GM23338 (cell line): ENCODE results near the gene SPN. TPM values are rescaled to one million over a fixed set of nuclear protein-coding genes. Genes with fewer than 3 reads are reported as not detected.

ENCODE experiments used
- ATAC-seq: fragments of 200-7000 bp; cut with Tn5 transposase; 3 replicates; pipeline ENCODE4 v1.9.1; 2020
- DNase-seq: peaks from one replicate; pipeline ENCODE4 v3.0.0-alpha.2; 2015; ENCODE audit warnings: low spot score
- H2AFZ ChIP-seq: fragments of 200-600 bp; sonication (generic); 2 replicates; pipeline ENCODE4 v1.8.0; 2016; ENCODE audit warnings: antibody characterized with exemption, mild to moderate bottlenecking, moderate library complexity
- H3F3A ChIP-seq: fragments of 200-600 bp; sonication (generic); replicated peaks from 2 replicates; pipeline ENCODE4 v1.8.0; 2017; ENCODE audit warnings: antibody characterized with exemption, mixed run types, low read depth
- H3K27ac ChIP-seq: fragments of 200-600 bp; sonication (generic); 2 replicates; pipeline ENCODE4 v1.6.1; 2016; ENCODE audit warnings: low read depth
- H3K27me3 ChIP-seq: fragments of 200-600 bp; sonication (generic); 2 replicates; pipeline ENCODE4 v1.8.0; 2016; ENCODE audit warnings: mild to moderate bottlenecking, mixed run types, moderate library complexity; ENCODE audit not compliant: insufficient read depth
- H3K36me3 ChIP-seq: fragments of 200-600 bp; sonication (generic); 2 replicates; pipeline ENCODE4 v1.8.0; 2016; ENCODE audit warnings: mild to moderate bottlenecking; ENCODE audit not compliant: insufficient read depth
- H3K4me1 ChIP-seq: fragments of 200-600 bp; sonication (generic); 2 replicates; pipeline ENCODE4 v1.8.0; 2016; ENCODE audit warnings: mild to moderate bottlenecking, moderate library complexity; ENCODE audit not compliant: insufficient read depth
- H3K4me2 ChIP-seq: fragments of 200-600 bp; sonication (generic); 2 replicates; pipeline ENCODE4 v1.7.1; 2017; ENCODE audit warnings: mixed run types
- H3K4me3 ChIP-seq: fragments of 200-600 bp; sonication (generic); 2 replicates; pipeline ENCODE4 v1.6.1; 2016; ENCODE audit warnings: mixed run types
- H3K79me2 ChIP-seq: fragments of 200-600 bp; sonication (generic); replicated peaks from 2 replicates; pipeline ENCODE4 v1.8.0; 2017; ENCODE audit warnings: mild to moderate bottlenecking; ENCODE audit not compliant: insufficient read depth
- H3K9me2 ChIP-seq: fragments of 200-600 bp; sonication (generic); 2 replicates; pipeline ENCODE4 v1.8.0; 2017; ENCODE audit not compliant: insufficient read depth
- H4K20me1 ChIP-seq: fragments of 200-600 bp; sonication (generic); replicated peaks from 2 replicates; pipeline ENCODE4 v1.8.0; 2017; ENCODE audit warnings: mild to moderate bottlenecking; ENCODE audit not compliant: insufficient read depth
- H3K27ac Mint-ChIP-seq: 2 replicates; pipeline ENCODE4 v1.8.0; 2020; ENCODE audit warnings: inconsistent platforms, mild to moderate bottlenecking, moderate library complexity, mixed read lengths
- H3K27me3 Mint-ChIP-seq: 3 replicates; pipeline ENCODE4 v1.8.0; 2022; ENCODE audit warnings: low read depth, mild to moderate bottlenecking, moderate library complexity, mixed read lengths, inconsistent platforms; ENCODE audit not compliant: insufficient read depth, poor library complexity
- H3K36me3 Mint-ChIP-seq: 3 replicates; pipeline ENCODE4 v1.8.0; 2021; ENCODE audit warnings: low read depth, mild to moderate bottlenecking, inconsistent platforms, moderate library complexity, mixed read lengths
- H3K4me1 Mint-ChIP-seq: 3 replicates; pipeline ENCODE4 v1.8.0; 2020; ENCODE audit warnings: mild to moderate bottlenecking, inconsistent platforms, mixed read lengths
- H3K4me3 Mint-ChIP-seq: 3 replicates; pipeline ENCODE4 v1.8.0; 2021; ENCODE audit warnings: moderate library complexity, mild to moderate bottlenecking, inconsistent platforms, mixed read lengths
- H3K9me3 Mint-ChIP-seq: 3 replicates; pipeline ENCODE4 v1.8.0; 2020; ENCODE audit warnings: moderate library complexity, mild to moderate bottlenecking, inconsistent platforms, mixed read lengths
- CREB1 ChIP-seq: fragments of 250-450 bp; sonication (Bioruptor Pico); IDR thresholded peaks from 2 replicates; pipeline ENCODE4 v1.5.0; 2020; ENCODE audit warnings: low read depth, mild to moderate bottlenecking, moderate library complexity
- CTCF ChIP-seq, 2 experiments: fragments of 200-600 bp in 1 of 2; sonication (generic) in 1 of 2; conservative IDR thresholded peaks; 2 replicates each; pipeline versions ENCODE4 v1.5.1 to v1.6.1; 2016 to 2017; ENCODE audit warnings: antibody characterized with exemption in 2 of 2, low read depth in 2 of 2, mild to moderate bottlenecking in 2 of 2, moderate library complexity in 1 of 2
- EZH2 ChIP-seq: fragments of 200-600 bp; sonication (generic); IDR thresholded peaks from one replicate; pipeline ENCODE4 v1.8.0; 2017; ENCODE audit warnings: antibody characterized with exemption, mild to moderate bottlenecking, low read depth; ENCODE audit not compliant: unreplicated experiment
- EZH2phosphoT487 ChIP-seq: fragments of 200-600 bp; sonication (generic); IDR thresholded peaks from one replicate; pipeline ENCODE4 v1.8.1; 2018; ENCODE audit warnings: antibody characterized with exemption; ENCODE audit not compliant: unreplicated experiment
- ZNF114 ChIP-seq: fragments of 250-450 bp; sonication (Bioruptor Pico); IDR thresholded peaks from 2 replicates; pipeline ENCODE4 v1.5.0; 2020; ENCODE audit warnings: mild to moderate bottlenecking, moderate library complexity
- long read RNA-seq: library from polyadenylated mRNA; unstranded; transcript quantifications from one replicate; pipeline ENCODE4 v2.0.0, GENCODE V29; 2020; ENCODE audit not compliant: unreplicated experiment
- polyA plus RNA-seq: library from polyadenylated mRNA; unstranded; fragments of >200 nt; fragmentation: Nextera tagmentation; extraction: Ambion mirVana; gene quantifications from 2 replicates; pipeline ENCODE4 v1.2.1, GENCODE V29; 2016
- total RNA-seq: library from RNA; depleted of rRNA; stranded (reverse); fragments of >200 nt; shearing (Covaris generic); gene quantifications from 2 replicates; pipeline ENCODE4 v1.2.3, GENCODE V29; 2014; rRNA removed
- TF ChIP-seq, protein P1 (sequence below): IDR thresholded peaks from 2 replicates; pipeline ENCODE4 v1.6.1; 2016; ENCODE audit warnings: antibody characterized with exemption
- TF ChIP-seq, protein P2 (sequence below): fragments of 250-450 bp; sonication (Bioruptor Pico); IDR thresholded peaks from 2 replicates; pipeline ENCODE4 v1.5.0; 2020; ENCODE audit warnings: mild to moderate bottlenecking, moderate library complexity

Gene SPN
- total RNA-seq (2.1 and 2.3 TPM in 2 replicates), polyA plus RNA-seq (0.52 and 0.82 TPM in 2 replicates)
- long read RNA-seq = 0 reads

DNA sequence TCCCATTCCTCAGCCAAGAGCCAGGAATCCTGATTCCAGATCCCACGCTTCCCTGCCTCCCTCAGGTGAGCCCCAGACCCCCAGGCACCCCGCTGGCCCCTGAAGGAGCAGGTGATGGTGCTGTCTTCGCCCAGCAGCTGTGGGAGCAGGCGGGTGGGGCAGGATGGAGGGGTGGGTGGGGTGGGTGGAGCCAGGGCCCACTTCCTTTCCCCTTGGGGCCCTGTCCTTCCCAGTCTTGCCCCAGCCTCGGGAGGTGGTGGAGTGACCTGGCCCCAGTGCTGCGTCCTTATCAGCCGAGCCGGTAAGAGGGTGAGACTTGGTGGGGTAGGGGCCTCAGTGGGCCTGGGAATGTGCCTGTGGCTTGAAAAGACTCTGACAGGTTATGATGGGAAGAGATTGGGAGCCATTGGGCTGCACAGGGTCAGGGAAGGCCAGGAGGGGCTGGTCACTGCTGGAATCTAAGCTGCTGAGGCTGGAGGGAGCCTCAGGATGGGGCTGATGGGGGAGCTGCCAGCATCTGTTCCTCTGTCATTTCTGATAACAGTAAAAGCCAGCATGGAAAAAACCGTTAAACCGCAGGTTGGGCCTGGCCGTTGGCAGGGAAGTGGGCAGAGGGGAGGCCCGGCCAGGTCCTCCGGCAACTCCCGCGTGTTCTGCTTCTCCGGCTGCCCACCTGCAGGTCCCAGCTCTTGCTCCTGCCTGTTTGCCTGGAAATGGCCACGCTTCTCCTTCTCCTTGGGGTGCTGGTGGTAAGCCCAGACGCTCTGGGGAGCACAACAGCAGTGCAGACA, at the start of gene SPN:
Gene SPN, plus strand, starts transcription at position 232 of the 791 bp plus-strand sequence. Its CDS starts 482 bp downstream, at position 714.
- Mint-ChIP-seq H3K27me3 (peaks cover 16% of the 10 kb centered on the region), H3K4me3 (no peak within 1 kb of the TSS; the same call in 2 of the 3 replicates), H3K9me3 (no peaks in the 10 kb centered on the region), H3K27ac (no peak within 1 kb of the TSS), H3K4me1 (peaks cover 37% of the 10 kb centered on the region), H3K36me3 (no peaks in the 10 kb centered on the region)
- no peak within 1 kb of the TSS for H3K4me3 ChIP-seq
- H3K27ac ChIP-seq = no peak within 1 kb of the TSS
- TF ChIP-seq CTCF (conservative IDR thresholded peaks at IDR 0.05; ENCODE audit: low read depth in 2 of 2) (no peak), EZH2phosphoT487 (no peak), CREB1 (CRISPR knock-in tag) (no peak), ZNF114 (no peak), EZH2 (no peak)
- TF ChIP-seq, protein P1, sequence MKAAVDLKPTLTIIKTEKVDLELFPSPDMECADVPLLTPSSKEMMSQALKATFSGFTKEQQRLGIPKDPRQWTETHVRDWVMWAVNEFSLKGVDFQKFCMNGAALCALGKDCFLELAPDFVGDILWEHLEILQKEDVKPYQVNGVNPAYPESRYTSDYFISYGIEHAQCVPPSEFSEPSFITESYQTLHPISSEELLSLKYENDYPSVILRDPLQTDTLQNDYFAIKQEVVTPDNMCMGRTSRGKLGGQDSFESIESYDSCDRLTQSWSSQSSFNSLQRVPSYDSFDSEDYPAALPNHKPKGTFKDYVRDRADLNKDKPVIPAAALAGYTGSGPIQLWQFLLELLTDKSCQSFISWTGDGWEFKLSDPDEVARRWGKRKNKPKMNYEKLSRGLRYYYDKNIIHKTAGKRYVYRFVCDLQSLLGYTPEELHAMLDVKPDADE = no peak
- TF ChIP-seq, protein P2, sequence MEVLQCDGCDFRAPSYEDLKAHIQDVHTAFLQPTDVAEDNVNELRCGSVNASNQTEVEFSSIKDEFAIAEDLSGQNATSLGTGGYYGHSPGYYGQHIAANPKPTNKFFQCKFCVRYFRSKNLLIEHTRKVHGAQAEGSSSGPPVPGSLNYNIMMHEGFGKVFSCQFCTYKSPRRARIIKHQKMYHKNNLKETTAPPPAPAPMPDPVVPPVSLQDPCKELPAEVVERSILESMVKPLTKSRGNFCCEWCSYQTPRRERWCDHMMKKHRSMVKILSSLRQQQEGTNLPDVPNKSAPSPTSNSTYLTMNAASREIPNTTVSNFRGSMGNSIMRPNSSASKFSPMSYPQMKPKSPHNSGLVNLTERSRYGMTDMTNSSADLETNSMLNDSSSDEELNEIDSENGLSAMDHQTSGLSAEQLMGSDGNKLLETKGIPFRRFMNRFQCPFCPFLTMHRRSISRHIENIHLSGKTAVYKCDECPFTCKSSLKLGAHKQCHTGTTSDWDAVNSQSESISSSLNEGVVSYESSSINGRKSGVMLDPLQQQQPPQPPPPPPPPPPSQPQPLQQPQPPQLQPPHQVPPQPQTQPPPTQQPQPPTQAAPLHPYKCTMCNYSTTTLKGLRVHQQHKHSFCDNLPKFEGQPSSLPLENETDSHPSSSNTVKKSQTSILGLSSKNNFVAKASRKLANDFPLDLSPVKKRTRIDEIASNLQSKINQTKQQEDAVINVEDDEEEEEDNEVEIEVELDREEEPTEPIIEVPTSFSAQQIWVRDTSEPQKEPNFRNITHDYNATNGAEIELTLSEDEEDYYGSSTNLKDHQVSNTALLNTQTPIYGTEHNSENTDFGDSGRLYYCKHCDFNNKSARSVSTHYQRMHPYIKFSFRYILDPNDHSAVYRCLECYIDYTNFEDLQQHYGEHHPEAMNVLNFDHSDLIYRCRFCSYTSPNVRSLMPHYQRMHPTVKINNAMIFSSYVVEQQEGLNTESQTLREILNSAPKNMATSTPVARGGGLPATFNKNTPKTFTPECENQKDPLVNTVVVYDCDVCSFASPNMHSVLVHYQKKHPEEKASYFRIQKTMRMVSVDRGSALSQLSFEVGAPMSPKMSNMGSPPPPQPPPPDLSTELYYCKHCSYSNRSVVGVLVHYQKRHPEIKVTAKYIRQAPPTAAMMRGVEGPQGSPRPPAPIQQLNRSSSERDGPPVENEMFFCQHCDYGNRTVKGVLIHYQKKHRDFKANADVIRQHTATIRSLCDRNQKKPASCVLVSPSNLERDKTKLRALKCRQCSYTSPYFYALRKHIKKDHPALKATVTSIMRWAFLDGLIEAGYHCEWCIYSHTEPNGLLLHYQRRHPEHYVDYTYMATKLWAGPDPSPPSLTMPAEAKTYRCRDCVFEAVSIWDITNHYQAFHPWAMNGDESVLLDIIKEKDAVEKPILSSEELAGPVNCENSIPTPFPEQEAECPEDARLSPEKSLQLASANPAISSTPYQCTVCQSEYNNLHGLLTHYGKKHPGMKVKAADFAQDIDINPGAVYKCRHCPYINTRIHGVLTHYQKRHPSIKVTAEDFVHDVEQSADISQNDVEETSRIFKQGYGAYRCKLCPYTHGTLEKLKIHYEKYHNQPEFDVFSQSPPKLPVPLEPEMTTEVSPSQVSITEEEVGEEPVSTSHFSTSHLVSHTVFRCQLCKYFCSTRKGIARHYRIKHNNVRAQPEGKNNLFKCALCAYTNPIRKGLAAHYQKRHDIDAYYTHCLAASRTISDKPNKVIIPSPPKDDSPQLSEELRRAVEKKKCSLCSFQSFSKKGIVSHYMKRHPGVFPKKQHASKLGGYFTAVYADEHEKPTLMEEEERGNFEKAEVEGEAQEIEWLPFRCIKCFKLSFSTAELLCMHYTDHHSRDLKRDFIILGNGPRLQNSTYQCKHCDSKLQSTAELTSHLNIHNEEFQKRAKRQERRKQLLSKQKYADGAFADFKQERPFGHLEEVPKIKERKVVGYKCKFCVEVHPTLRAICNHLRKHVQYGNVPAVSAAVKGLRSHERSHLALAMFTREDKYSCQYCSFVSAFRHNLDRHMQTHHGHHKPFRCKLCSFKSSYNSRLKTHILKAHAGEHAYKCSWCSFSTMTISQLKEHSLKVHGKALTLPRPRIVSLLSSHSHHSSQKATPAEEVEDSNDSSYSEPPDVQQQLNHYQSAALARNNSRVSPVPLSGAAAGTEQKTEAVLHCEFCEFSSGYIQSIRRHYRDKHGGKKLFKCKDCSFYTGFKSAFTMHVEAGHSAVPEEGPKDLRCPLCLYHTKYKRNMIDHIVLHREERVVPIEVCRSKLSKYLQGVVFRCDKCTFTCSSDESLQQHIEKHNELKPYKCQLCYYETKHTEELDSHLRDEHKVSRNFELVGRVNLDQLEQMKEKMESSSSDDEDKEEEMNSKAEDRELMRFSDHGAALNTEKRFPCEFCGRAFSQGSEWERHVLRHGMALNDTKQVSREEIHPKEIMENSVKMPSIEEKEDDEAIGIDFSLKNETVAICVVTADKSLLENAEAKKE (CRISPR knock-in tag) = no peak
- H3K79me2 ChIP-seq = no peaks in the 10 kb centered on the region
- H2AFZ ChIP-seq = peak within 1 kb of the TSS; percentile 38; the same call in 1 of the 2 replicates
- no peaks in the 10 kb centered on the region for H3K36me3 ChIP-seq
- no peaks in the 10 kb centered on the region for H4K20me1 ChIP-seq
- H3K4me2 ChIP-seq = 0 out of 2 replicates have a peak within 1 kb of the TSS, but pooled peaks have one; percentile 10
- H3K27me3 ChIP-seq = no peaks in the 10 kb centered on the region
- H3K9me2 ChIP-seq = no peaks in the 10 kb centered on the region
- H3K4me1 ChIP-seq = peaks cover 18% of the 10 kb centered on the region
- ATAC-seq = no peak
- peaks cover 13% of the 10 kb centered on the region; the same call in 1 of the 2 replicates for H3F3A ChIP-seq
- DNase-seq = peak; percentile 28
